ENCODE data around the gene JUP.
"Not testable (repeated sequence)": the region's sequence is repeated elsewhere in the genome, so short reads cannot be mapped to it uniquely, and the experiment has no call there.

The JUP gene

DNA sequence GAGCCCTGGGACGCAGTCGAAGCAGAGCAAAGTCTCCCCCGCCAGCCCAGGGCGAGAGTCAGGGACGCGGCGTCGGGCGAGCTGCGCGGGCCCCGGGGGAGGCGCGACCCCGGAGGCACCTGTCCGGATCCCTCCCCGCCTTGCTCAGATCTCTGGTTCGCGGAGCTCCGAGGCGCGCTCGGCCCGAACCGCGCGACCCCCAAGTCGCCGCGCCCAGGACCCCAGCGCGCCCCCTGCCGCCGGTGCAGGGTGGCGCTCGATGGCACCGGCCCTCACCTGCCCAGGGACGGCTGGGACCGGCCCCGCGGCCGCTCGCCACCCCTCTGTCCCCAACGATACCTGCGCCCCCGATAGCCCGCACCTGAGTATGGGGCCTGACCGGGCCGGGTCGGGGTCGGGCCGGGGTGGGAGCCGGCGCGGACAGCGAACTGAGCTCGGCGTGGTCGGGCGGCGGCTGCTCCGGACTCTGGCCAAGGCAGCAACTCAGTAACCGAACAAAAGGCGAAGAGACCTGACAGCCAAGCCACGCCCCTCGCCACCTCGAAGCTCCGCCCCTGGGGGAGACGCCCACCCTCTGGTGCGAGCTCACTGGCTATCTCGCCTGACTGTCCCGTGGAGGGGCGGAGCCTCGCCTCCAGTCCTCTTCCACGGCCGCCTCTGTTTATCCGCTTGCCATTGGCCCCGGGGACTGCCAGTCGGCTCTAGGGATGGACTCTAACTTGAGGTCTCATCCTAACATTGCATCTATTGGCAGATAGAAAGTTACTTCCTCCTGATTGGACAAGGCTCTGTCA, at the start of gene JUP:
Gene JUP (minus strand): TSS at position 485 of the 794 bp plus-strand sequence. CDS start 14,857 bp downstream, outside the sequence.
- peak; percentile 96 for DNase-seq (ENCODE audit: low spot score)
- TF ChIP-seq, protein P1, sequence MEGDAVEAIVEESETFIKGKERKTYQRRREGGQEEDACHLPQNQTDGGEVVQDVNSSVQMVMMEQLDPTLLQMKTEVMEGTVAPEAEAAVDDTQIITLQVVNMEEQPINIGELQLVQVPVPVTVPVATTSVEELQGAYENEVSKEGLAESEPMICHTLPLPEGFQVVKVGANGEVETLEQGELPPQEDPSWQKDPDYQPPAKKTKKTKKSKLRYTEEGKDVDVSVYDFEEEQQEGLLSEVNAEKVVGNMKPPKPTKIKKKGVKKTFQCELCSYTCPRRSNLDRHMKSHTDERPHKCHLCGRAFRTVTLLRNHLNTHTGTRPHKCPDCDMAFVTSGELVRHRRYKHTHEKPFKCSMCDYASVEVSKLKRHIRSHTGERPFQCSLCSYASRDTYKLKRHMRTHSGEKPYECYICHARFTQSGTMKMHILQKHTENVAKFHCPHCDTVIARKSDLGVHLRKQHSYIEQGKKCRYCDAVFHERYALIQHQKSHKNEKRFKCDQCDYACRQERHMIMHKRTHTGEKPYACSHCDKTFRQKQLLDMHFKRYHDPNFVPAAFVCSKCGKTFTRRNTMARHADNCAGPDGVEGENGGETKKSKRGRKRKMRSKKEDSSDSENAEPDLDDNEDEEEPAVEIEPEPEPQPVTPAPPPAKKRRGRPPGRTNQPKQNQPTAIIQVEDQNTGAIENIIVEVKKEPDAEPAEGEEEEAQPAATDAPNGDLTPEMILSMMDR (IDR thresholded peaks at IDR 0.05; ENCODE audit: extremely low read depth, missing control alignments): peak; percentile 45

DNA sequence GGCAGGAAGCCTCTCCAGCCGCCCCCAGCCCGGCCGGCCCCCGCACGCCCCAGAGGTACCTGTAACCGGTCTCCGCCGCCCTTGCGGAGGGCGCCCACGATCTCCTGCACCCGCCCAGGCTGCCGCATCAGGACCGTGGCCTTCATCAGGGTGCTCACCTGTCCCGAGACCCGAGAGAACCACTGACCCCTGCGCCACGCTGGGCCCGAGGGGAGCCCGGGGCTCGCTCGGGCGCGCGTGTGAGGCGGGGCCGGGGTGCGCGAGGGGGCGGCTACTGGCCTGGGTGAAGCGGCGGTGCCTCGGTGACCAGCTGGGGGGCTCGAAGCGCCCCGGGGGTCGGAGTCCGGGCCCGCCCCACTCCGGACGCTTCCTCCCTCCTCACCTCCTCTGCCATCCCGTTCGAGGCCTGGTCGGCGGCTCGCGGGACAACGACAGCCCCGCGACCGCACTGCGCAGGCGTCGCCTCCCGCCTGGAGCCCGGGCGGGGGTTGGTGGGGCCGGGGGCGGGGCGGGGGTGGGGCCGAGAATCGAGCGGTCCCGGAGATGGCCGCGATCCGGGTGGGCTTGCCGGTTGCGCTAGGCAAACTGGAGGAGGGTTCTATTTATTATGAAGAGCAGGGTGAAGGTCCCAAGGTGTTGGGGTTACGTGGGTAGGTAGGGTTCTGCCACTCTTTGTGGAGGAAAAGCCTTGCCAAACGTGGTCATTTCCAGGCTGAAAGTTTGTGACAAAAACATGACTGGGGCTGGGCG, 49.5 kb upstream of the JUP start, which contains the start of gene NT5C3B:
Gene NT5C3B (minus strand): TSS at position 433 of the 750 bp plus-strand sequence. CDS start 39 bp downstream, at position 394.
- TF ChIP-seq, protein P1 (IDR thresholded peaks at IDR 0.05; ENCODE audit: extremely low read depth, missing control alignments): no peak
- DNase-seq (ENCODE audit: low spot score): peak; percentile 92

DNA sequence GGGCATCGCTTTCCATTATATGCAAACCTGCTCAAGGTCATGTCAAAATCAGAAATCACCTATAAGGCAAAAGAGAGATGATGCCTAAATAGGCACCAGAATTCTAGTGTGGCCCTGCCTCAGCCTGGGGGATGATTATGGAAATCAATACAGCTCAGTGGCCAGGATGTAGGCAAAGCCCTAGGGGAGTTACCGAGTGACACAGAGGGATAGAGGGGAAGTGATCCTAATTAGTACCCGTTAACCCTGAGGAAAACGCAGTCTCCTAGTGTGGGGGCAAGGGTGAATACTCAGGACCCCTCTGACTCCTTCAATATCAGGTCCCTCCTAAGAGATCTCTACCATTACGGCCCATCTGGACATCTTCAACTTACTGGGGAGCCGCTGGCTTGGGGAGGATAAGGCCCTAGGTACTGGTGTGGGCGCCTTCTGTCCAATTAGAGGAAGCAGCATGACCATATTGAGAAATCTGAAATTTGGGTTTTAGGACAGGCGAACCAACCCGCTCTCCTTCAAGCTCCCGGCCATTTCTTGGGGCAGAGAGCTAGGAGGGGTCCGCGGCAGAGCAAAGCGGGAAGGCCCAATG, 48.8 kb upstream of the JUP start:
- peak; percentile 72 for DNase-seq (ENCODE audit: low spot score)
- TF ChIP-seq, protein P1 (IDR thresholded peaks at IDR 0.05; ENCODE audit: extremely low read depth, missing control alignments): no peak

DNA sequence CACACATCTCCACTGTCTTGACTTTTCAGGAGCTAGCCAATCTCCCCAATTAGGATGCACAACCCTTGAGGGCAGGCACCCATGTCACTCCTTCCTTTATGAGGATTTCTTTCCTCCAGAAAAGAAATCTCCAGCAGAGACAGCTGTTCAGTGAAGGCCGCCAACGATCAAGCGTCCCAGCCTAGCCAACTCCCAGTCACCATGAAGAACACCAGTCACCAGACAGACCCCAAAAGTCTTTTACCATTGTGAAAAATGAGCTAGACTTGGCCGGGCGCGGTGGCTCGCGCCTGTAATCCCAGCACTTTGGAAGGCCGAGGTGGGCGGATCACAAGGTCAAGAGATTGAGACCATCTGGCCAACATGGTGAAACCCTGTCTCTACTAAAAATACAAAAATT, 43.5 kb upstream of the JUP start:
- not testable (repeated sequence) for DNase-seq (ENCODE audit: low spot score)

DNA sequence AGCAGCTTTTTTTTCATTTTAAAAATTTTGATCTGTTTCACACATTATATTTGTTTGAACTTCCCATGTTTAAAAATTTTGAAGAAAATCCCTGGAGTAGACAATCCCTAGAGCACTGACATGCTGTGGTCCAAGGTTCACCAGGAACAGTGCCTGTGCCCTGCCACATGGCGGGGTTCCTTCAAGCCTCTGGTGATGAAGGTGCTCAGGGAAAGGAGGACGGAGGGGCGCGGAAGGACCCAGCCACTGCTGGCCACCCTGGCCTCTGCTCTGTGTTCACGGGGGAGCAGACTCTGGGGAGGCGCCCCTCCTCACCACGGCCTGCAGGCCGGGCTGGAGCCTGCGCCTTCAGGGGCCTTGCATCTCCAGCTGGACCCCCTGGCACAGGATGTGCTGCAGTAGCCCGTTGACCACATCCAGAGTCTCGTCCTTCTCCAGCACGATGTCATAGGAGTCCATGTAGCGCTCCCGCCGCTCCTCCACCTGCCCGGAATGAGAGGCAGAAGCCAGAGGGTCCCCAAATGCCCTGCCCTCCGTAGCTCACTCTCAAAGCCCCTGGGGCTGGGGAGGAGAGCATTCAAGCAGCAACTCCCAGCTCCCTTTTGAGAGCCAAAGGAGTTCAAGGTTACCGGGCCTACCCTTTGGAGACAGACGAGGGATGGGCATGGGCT, 38.8 kb upstream of the JUP start:
- TF ChIP-seq, protein P1 (IDR thresholded peaks at IDR 0.05; ENCODE audit: extremely low read depth, missing control alignments): no peak
- no peak for DNase-seq (ENCODE audit: low spot score)

DNA sequence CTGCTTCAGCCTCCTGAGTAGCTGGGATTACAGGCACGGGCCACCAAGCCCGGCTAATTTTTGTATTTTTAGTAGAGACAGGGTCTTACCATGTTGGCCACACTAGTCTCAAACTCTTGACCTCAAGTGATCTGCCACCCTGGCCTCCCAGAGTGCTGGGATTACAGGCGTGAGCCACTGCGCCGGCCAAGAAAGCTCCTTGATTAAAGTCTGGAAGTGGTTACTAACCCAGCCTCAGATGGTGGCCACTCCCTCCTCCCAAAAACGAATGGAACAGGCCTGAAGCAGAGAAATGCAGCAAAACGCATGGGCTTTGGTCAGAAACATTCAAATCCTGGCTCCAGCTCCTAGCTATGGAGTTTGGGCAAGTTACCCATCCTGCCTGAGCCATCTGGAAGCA, 37.6 kb upstream of the JUP start:
- TF ChIP-seq, protein P1 (IDR thresholded peaks at IDR 0.05; ENCODE audit: extremely low read depth, missing control alignments): no peak
- no peak for DNase-seq (ENCODE audit: low spot score)

DNA sequence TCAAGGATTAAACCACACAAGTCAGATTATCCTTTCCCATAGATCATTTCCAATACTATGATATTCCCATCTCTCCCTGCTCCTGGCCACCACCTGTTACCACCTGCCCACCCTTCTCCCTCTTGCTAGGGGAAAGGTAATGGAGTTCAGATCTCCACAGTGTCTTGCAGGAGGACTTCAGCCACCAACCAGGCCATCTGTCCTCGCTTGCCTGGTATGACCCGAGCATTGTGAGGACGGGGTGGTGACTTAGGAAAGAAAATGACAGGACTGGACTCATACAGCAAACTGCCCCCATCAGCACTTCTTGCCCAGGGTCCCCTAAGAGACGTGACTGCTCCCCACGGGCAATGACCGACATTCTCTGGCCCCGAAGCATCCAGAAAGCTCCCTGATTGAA, 37.1 kb upstream of the JUP start:
- TF ChIP-seq, protein P1 (IDR thresholded peaks at IDR 0.05; ENCODE audit: extremely low read depth, missing control alignments): no peak
- no peak for DNase-seq (ENCODE audit: low spot score)
